GM18526 (cell line): Measurements from ENCODE around the gene RNF123.

Source experiments
- POLR2A ChIP-seq: IDR thresholded peaks from 3 replicates; pipeline ENCODE4 v1.6.1; 2011; ENCODE audit not compliant: insufficient read length; ENCODE audit errors: extremely low read depth

RNF123 gene

DNA sequence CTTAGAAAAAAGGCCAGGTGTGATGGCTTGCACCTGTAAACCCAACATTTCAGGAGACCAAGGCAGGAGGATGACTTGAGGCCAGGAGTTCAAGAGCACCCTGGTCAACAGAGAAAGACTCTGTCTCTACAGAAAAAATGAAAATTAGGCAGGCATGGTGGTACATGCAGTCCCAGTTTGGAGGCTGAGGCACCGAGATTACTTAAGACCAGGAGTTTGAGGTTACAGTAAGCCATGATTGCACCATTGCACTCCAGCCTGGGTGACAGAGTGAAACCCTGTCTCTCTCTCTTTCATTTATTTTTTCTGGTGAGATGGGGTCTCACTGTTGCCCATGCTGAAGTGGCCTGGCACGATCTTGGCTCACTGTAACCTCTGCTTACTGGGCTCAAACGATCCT, 72.3 kb downstream of the RNF123 start:
- no peak for TF ChIP-seq POLR2A

DNA sequence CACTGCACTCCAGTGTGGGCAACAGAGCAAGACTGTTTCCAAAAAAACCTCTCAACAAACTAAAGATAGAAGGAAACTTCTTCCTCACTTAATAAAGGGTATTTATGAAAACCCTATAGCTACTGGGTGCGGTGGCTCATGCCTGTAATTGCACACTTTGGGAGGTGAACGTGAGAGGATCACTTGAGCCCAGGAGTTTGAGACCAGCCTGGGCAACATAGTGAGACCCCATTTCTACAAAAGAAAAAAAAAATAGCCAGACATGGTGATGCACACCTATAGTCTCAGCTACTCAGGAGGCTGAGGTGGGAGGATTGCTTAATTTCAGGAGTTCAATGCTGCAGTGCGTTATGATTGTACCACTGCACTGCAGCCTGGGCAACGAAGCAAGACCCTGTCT, 74.6 kb downstream of the RNF123 start:
- TF ChIP-seq POLR2A: no peak

DNA sequence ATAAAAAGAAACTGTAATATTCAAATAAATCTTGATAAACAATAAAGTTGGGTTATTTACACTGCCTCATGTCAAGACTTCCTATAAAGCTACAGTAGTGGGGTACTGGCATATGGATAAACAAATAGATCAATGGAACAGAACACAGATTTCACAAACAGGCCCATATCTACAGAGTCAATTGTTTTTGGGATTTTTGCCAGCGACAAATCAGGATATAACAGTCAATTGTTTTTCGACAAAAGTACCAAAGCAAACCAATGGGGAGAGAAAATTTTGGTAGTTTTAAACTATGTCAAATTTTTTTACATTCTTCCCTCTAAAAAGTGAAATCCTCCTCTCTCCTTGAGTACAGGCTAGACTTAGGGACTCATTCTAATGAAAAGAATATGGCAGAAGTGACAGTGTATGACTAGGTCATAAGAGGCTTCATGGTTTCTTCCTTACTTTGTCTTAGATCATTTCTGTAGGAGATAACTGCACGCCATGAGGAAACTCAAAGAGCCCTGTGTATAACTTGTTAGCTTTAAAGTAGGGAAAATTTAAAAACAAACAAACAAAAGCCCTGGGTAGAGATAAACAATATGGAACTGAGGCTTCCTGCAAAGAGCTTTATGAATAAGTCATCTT, 80.0 kb downstream of the RNF123 start:
- no peak for TF ChIP-seq POLR2A

DNA sequence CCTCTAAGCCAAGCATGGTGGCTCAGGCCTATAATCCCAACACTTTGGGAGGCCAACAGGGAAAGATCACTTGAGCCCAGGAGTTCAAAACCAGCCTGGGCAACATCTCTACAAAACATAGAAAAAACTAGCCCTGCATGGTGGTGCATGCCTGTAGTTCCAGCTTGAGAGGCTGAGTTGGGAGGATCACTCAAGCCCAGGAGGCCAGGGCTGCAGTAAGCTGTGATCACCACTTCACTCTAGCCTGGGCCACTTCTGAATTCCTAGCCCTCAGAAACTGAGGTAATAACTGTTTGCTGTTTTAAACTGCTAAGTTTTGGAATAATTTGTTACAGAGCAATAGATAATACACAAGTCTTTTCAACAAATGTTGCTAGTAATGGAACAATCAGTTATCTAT, 80.6 kb downstream of the RNF123 start:
- no peak for TF ChIP-seq POLR2A
